Tibial artery (tissue), 4 donors: ENCODE measurements around the gene EYS.

Experiments
- DNase-seq, 2 donors: peaks; one replicate each; pipeline ENCODE4 v3.0.0-alpha.2; 2019
- H3K27ac ChIP-seq, 2 donors: fragments of 200-600 bp; sonication (generic) in 1 of 2; 1 replicate in 1 of 2; 2 replicates in 1 of 2; pipeline ENCODE4 v1.5.1; 2018 to 2019; ENCODE audit warnings: mild to moderate bottlenecking in 1 of 2
- H3K27me3 ChIP-seq, 2 donors: fragments of 200-600 bp; sonication (generic) in 1 of 2; one replicate each; pipeline versions ENCODE4 v1.5.1 to v1.6.0; 2016 to 2019
- H3K36me3 ChIP-seq, 3 donors: fragments of 200-600 bp; sonication (generic) in 2 of 3; one replicate each; pipeline ENCODE4 v1.5.1; 2016 to 2019; ENCODE audit warnings: mild to moderate bottlenecking in 2 of 3
- H3K4me1 ChIP-seq, 4 donors: fragments of 200-600 bp; sonication (generic) in 2 of 4; 1 replicate in 3 of 4; 2 replicates in 1 of 4; pipeline ENCODE4 v1.5.1; 2016 to 2019
- H3K4me3 ChIP-seq, 2 donors: fragments of 200-600 bp; sonication (generic) in 1 of 2; 1 replicate in 1 of 2; 2 replicates in 1 of 2; pipeline ENCODE4 v1.5.1; 2018 to 2019; ENCODE audit warnings: mild to moderate bottlenecking in 2 of 2
- H3K9me3 ChIP-seq, 3 donors: fragments of 200-600 bp; sonication (generic) in 1 of 3; one replicate each; pipeline ENCODE4 v1.5.1; 2016 to 2019
- intact Hi-C: fragments of 100-400 bp; cut with DNase I; formaldehyde crosslinking; loops from one replicate; pipeline ENCODE4 v1.15.0; 2023; ENCODE audit warnings: low total_unique reads
- TF ChIP-seq, protein P1 (sequence below), 2 experiments: fragments of 200-600 bp in 1 of 2; fragments of 450-650 bp in 1 of 2; IDR thresholded peaks; one replicate each; pipeline ENCODE4 v1.5.1; 2017 to 2019; ENCODE audit warnings: antibody characterized with exemption in 2 of 2, mild to moderate bottlenecking in 1 of 2, moderate library complexity in 1 of 2

The EYS gene

DNA sequence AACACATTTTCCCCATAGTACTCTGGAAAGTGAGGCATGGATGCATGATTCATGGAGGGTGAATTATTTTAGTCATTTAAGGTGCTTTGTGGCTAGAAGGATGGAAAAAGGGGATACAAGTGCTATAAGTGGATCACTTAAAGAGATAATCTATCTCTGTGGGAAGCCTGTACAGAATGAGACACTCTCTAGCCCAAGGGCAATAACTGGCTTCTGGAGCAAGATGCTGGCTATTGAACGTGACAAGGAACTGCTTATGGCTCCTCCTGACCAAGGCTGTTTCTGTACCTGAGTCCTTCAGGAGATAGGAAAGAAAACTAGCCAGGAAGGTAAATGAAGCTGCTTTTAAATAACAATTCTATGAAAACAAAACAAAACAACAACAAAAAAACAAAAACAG lies 590.7 kb downstream of the EYS start:
- no peak for DNase-seq
- Histone ChIP-seq H3K36me3 (no peaks in the 10 kb centered on the region), H3K27ac (no peak overlapping the region), H3K4me1 (no peaks in the 10 kb centered on the region), H3K9me3 (no peaks in the 10 kb centered on the region), H3K27me3 (no peaks in the 10 kb centered on the region), H3K4me3 (no peak overlapping the region)
- intact Hi-C loops: no loop called here
- TF ChIP-seq, protein P1, sequence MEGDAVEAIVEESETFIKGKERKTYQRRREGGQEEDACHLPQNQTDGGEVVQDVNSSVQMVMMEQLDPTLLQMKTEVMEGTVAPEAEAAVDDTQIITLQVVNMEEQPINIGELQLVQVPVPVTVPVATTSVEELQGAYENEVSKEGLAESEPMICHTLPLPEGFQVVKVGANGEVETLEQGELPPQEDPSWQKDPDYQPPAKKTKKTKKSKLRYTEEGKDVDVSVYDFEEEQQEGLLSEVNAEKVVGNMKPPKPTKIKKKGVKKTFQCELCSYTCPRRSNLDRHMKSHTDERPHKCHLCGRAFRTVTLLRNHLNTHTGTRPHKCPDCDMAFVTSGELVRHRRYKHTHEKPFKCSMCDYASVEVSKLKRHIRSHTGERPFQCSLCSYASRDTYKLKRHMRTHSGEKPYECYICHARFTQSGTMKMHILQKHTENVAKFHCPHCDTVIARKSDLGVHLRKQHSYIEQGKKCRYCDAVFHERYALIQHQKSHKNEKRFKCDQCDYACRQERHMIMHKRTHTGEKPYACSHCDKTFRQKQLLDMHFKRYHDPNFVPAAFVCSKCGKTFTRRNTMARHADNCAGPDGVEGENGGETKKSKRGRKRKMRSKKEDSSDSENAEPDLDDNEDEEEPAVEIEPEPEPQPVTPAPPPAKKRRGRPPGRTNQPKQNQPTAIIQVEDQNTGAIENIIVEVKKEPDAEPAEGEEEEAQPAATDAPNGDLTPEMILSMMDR (IDR thresholded peaks at IDR 0.05): no peak

DNA sequence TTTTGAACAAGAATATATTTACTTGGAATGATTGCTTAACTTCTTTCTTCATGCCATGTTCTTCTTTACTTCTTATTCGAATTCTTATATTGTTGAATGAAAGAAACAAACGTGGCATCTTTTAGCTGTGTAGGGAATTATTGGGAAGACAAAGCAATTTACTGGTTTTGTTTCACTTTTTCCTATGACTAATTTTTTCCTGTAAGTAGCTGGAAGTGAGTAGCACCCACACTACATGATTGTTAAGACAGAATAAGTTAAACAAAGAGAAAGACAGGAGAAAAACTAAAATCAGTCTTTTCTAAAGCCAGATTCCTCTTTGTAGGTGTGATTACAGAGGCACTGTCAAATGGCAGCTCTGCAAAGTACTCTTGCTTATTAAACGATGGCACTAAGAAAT lies 593.4 kb downstream of the EYS start:
- intact Hi-C loops: no loop called here
- H3K27ac ChIP-seq: no peak overlapping the region
- H3K36me3 ChIP-seq: no peaks in the 10 kb centered on the region
- TF ChIP-seq, protein P1 (IDR thresholded peaks at IDR 0.05): no peak
- no peaks in the 10 kb centered on the region for H3K4me1 ChIP-seq
- no peak overlapping the region for H3K4me3 ChIP-seq
- no peak for DNase-seq
- H3K9me3 ChIP-seq: no peaks in the 10 kb centered on the region
- no peaks in the 10 kb centered on the region for H3K27me3 ChIP-seq

DNA sequence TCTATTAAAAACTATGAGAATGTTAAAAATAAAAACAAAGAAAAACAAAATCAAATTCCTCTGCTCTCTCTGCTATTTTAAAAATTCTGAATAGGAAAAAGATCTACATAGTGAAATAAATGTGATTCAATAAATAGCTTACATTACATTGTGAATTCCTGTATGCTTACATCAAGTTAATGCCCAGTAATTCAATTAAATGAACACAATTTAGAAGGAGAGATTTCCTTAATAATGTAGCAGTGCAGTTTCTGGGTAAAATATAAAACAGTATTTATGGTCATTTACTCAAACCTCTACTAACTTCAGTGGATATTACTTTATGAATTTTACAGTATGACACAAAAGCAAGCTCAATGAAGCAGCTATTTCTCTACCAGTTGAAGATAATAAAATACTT lies 594.6 kb downstream of the EYS start:
- Histone ChIP-seq H3K4me3 (no peak overlapping the region), H3K36me3 (no peaks in the 10 kb centered on the region), H3K4me1 (no peaks in the 10 kb centered on the region), H3K27me3 (no peaks in the 10 kb centered on the region), H3K9me3 (no peaks in the 10 kb centered on the region), H3K27ac (no peak overlapping the region)
- no peak for DNase-seq
- intact Hi-C loops: no loop called here
- TF ChIP-seq, protein P1 (IDR thresholded peaks at IDR 0.05): no peak

DNA sequence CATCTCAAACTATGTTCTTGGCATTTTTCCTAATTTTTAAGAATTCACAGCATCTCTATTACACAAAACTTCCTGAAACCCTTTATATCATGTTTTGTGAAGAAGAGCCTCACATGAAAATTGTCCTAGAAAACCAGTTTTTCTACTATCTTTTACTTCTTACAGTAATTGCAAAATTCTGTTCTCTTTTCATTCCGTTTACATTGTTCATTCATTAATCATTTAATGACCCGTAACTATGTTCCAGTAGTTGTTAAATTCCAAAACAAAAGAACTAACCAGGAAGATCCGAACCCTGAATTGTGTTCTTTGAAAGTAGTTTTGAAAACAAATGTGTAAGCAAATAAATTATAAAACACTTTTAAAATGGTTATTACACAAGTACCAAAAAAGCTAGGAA lies 597.0 kb downstream of the EYS start:
- no peak for DNase-seq
- intact Hi-C loops: no loop called here
- Histone ChIP-seq H3K9me3 (no peaks in the 10 kb centered on the region), H3K4me3 (no peak overlapping the region), H3K27ac (no peak overlapping the region), H3K4me1 (no peaks in the 10 kb centered on the region), H3K27me3 (no peaks in the 10 kb centered on the region), H3K36me3 (no peaks in the 10 kb centered on the region)
- TF ChIP-seq, protein P1 (IDR thresholded peaks at IDR 0.05): no peak

DNA sequence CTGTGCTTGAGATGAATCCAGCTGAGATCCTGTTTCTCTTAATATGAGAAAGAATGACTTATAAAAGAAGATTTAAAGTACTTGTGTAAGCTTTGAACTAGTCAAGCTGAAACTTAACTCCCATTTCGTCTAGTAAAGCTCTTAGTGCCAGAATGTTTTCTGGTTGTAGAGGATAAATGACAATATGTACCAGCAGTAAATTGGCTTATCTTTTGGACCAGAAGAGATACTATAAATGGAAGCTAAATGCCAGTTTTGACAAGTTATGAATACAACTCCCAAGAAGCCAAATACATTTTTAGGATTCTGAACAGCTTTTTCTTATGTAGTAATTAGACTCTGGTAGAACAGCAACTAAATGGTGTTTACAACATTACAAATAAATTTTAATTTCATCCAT lies 608.7 kb downstream of the EYS start:
- TF ChIP-seq, protein P1 (IDR thresholded peaks at IDR 0.05): no peak
- no peaks in the 10 kb centered on the region for H3K9me3 ChIP-seq
- H3K27ac ChIP-seq: no peak overlapping the region
- H3K4me3 ChIP-seq: no peak overlapping the region
- no peaks in the 10 kb centered on the region for H3K4me1 ChIP-seq
- DNase-seq: no peak
- no peaks in the 10 kb centered on the region for H3K36me3 ChIP-seq
- intact Hi-C loops: no loop called here
- H3K27me3 ChIP-seq: no peaks in the 10 kb centered on the region

DNA sequence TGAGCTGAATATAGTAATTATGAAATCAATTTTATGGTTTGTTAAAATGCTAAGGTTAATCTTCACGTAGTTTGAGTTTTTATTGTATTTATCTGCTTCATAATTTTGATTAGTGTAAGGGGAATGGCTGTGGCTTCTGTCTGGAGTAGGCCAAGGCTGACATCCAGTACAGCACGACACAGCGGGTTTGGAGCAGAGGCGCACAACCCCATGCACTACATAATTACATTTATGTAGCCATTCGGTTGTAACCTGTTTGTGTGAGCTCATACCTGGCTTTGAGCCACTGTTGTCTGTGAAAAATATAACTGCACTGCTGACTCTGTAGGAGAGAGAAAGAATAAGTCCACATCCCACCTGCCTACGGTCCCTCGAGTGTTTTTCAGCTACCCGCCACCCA lies 615.5 kb downstream of the EYS start:
- Histone ChIP-seq H3K9me3 (no peaks in the 10 kb centered on the region), H3K36me3 (no peaks in the 10 kb centered on the region), H3K4me1 (no peaks in the 10 kb centered on the region), H3K4me3 (no peak overlapping the region), H3K27me3 (no peaks in the 10 kb centered on the region), H3K27ac (no peak overlapping the region)
- TF ChIP-seq, protein P1 (IDR thresholded peaks at IDR 0.05): no peak
- DNase-seq: no peak
- intact Hi-C loops: no loop called here
